ENCODE results near the gene SAPCD1.
"Not testable (repeated sequence)": the region's sequence is repeated elsewhere in the genome, so short reads cannot be mapped to it uniquely, and the experiment has no call there.

SAPCD1 gene

GRCh38 chr6:31806470-31807272, 44.2 kb downstream of the SAPCD1 start, which contains the start of gene LSM2:
Gene LSM2 (minus strand): TSS chr6:31806966. CDS start chr6:31806757, 209 bp downstream.
- peak; percentile 88 for DNase-seq

- not testable (repeated sequence) for DNase-seq
These were observed 46.1 kb downstream of the SAPCD1 start for GRCh38 chr6:31808599-31808998.

- no peak for DNase-seq
These were observed 49.2 kb downstream of the SAPCD1 start for GRCh38 chr6:31811645-31812044.

- DNase-seq, result no peak
These were observed 51.0 kb downstream of the SAPCD1 start for GRCh38 chr6:31813465-31813849.
